Chondrocyte (in vitro differentiated cells): Measurements from ENCODE around the gene SNHG17. TPM values are rescaled to one million over a fixed set of nuclear protein-coding genes. Genes with fewer than 3 reads are reported as not detected.
"Not testable (repeated sequence)": the region's sequence is repeated elsewhere in the genome, so short reads cannot be mapped to it uniquely, and the experiment has no call there.

Source experiments
- DNase-seq: peaks from one replicate; pipeline ENCODE4 v3.0.0; 2021; ENCODE audit warnings: mixed read lengths, low spot score
- H3K27ac Mint-ChIP-seq: one replicate; pipeline ENCODE4 v1.8.0; 2021; ENCODE audit warnings: mild to moderate bottlenecking, moderate library complexity, mixed read lengths; ENCODE audit not compliant: unreplicated experiment
- H3K27me3 Mint-ChIP-seq: 2 replicates; pipeline ENCODE4 v1.8.0; 2021; ENCODE audit warnings: low read depth, mixed read lengths
- H3K36me3 Mint-ChIP-seq: 2 replicates; pipeline ENCODE4 v1.8.0; 2021; ENCODE audit warnings: low read depth, mixed read lengths
- H3K4me1 Mint-ChIP-seq: 2 replicates; pipeline ENCODE4 v1.8.0; 2021; ENCODE audit warnings: low read depth, mild to moderate bottlenecking, mixed read lengths
- H3K4me3 Mint-ChIP-seq: one replicate; pipeline ENCODE4 v1.8.0; 2021; ENCODE audit warnings: mild to moderate bottlenecking, moderate library complexity, mixed read lengths; ENCODE audit not compliant: unreplicated experiment
- H3K9me3 Mint-ChIP-seq: 2 replicates; pipeline ENCODE4 v1.8.0; 2021; ENCODE audit warnings: low read depth, mixed read lengths
- total RNA-seq: library from RNA; stranded (reverse); gene quantifications from 3 replicates; pipeline ENCODE4 v1.2.1, GENCODE V29; 2021
- TF ChIP-seq, protein P1 (sequence below): fragments of 200-600 bp; sonication (generic); IDR thresholded peaks from 2 replicates; pipeline ENCODE4 v1.5.0; 2021; ENCODE audit warnings: antibody characterized with exemption, mild to moderate bottlenecking, moderate library complexity

SNHG17 gene
- total RNA-seq, 1 donor from 2014 or later: 24.1 TPM

DNA sequence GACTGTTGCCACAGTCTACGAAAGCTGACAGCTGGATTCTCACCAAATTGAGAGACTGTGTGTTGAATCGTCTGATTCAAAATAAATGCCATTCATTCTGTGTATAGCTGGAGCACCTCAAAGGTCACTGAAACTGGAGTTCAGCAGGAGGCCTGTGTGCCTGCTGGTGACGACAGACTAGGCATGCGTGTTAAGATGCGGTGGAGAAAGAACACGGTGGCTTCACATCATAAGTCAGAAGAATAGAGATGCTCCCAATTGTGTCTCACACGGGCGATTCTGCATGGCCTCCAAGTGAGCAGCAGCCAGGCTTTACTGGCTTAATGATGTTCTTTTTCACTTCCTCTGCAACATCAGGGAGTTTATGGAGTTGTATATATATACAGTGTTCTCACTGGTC is 32.3 kb downstream of the SNHG17 start:
- H3K27me3 Mint-ChIP-seq: no peaks in the 10 kb centered on the region
- no peaks in the 10 kb centered on the region for H3K4me1 Mint-ChIP-seq
- no peaks in the 10 kb centered on the region for H3K36me3 Mint-ChIP-seq
- H3K4me3 Mint-ChIP-seq: no peak overlapping the region
- H3K9me3 Mint-ChIP-seq: peaks cover 4% of the 10 kb centered on the region
- no peak for DNase-seq
- TF ChIP-seq, protein P1, sequence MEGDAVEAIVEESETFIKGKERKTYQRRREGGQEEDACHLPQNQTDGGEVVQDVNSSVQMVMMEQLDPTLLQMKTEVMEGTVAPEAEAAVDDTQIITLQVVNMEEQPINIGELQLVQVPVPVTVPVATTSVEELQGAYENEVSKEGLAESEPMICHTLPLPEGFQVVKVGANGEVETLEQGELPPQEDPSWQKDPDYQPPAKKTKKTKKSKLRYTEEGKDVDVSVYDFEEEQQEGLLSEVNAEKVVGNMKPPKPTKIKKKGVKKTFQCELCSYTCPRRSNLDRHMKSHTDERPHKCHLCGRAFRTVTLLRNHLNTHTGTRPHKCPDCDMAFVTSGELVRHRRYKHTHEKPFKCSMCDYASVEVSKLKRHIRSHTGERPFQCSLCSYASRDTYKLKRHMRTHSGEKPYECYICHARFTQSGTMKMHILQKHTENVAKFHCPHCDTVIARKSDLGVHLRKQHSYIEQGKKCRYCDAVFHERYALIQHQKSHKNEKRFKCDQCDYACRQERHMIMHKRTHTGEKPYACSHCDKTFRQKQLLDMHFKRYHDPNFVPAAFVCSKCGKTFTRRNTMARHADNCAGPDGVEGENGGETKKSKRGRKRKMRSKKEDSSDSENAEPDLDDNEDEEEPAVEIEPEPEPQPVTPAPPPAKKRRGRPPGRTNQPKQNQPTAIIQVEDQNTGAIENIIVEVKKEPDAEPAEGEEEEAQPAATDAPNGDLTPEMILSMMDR: no peak
- no peak overlapping the region for H3K27ac Mint-ChIP-seq

DNA sequence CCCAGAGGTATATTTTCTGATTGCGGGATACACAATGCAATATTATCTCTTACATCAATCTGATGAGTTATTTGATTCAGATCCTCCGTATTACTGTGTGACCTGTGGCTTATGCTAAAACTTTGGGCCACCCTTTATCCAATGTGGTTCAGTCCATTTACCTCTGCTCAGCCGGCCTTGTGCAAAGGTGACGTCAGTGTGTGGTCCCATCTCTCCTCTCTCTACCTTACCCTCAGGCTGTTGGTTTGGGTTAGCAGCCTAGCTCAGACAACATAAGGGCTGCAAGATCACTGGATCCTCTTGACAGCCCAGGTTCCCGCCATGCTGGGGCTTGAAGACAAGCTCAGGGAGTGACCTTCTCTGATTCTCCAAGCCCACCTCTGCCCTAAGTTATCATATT is 33.0 kb downstream of the SNHG17 start:
- TF ChIP-seq, protein P1: no peak
- DNase-seq: no peak
- H3K27ac Mint-ChIP-seq: no peak overlapping the region

DNA sequence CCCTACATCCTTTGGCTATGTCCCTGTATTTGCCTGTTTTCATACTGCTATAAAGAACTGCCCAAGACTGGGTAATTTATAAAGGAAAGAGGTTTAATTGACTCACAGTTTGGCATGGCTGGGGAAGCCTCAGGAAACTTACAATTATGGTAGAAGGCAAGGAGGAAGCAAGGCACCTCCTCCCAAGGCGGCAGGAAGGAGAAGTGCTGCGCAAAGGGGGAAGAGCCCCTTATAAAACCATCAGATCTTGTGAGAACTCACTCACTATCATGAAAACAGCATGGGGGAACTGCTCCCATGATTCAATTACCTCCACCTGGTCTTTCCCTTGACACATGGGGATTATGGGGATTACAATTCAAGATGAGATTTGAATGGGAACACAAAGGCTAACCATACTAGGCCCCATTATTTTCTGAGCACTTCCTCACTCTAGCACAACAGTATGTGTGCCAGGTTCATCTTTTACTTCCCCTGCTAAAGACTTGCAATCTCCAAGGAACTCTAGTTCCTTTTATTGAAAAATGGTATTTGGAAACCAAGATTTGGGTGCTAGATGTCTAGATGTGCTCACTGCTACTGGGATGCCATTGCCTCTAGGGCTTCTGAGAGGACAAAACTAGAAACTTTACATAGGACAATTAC is 39.3 kb downstream of the SNHG17 start:
- not testable (repeated sequence) for H3K9me3 Mint-ChIP-seq, DNase-seq, H3K27me3 Mint-ChIP-seq, H3K27ac Mint-ChIP-seq, H3K36me3 Mint-ChIP-seq, H3K4me3 Mint-ChIP-seq
- H3K4me1 Mint-ChIP-seq: peaks cover 13% of the 10 kb centered on the region

More for the DNA sequence above, 33.0 kb downstream of the SNHG17 start:
- Mint-ChIP-seq H3K4me3 (no peak overlapping the region), H3K36me3 (no peaks in the 10 kb centered on the region), H3K9me3 (peaks cover 4% of the 10 kb centered on the region), H3K27me3 (no peaks in the 10 kb centered on the region), H3K4me1 (no peaks in the 10 kb centered on the region)

DNA sequence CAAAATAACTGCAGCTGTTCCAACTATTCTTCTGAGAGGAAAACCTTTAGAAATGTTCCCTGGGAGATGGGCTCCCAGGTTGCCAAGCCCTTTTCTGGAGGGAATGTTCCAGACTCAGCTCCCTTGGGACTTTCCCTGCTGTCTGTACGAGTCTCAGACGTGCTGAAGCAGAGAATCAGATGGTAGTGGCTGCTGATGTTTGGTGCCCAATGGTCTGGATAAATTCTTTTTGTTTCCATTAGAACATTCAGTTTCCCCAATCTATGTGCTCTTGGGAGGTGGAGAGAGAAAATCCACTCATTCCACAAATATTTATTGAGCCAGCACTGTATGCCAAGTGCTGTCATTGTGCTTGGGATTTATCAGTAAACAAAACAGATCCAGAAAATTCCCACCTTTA is 40.0 kb downstream of the SNHG17 start:
- Mint-ChIP-seq H3K27me3 (peaks cover 2% of the 10 kb centered on the region), H3K9me3 (no peaks in the 10 kb centered on the region)
- no peak for DNase-seq

DNA sequence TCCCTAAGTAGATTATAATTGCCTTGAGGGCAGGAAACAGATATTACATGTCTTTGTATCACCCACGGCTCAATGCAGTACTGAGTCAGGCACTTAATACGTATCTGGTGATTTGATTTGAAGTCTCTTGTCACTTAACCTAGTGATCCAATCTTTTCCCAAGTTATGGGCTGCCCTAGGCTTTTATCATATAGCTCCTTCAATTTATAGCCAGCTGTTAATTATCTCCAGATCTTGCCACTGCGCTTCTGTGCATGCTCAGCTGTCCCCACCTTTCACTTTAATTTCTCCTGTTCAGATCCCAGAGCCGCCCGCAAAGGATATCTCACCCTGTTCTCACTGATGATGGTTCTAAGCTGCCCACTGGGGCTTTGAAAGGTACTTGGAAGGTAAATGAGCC is 41.9 kb downstream of the SNHG17 start:
- H3K4me3 Mint-ChIP-seq: no peak overlapping the region
- TF ChIP-seq, protein P1: no peak
- H3K27me3 Mint-ChIP-seq: peaks cover 2% of the 10 kb centered on the region
- H3K27ac Mint-ChIP-seq: no peak overlapping the region
- no peak for DNase-seq
- peaks cover 13% of the 10 kb centered on the region for H3K4me1 Mint-ChIP-seq
- H3K9me3 Mint-ChIP-seq: peaks cover 4% of the 10 kb centered on the region
- peaks cover 2% of the 10 kb centered on the region for H3K36me3 Mint-ChIP-seq

More for the DNA sequence above, 40.0 kb downstream of the SNHG17 start:
- peaks cover 13% of the 10 kb centered on the region for H3K4me1 Mint-ChIP-seq
- TF ChIP-seq, protein P1: no peak
- no peak overlapping the region for H3K27ac Mint-ChIP-seq
- H3K36me3 Mint-ChIP-seq: no peaks in the 10 kb centered on the region
- no peak overlapping the region for H3K4me3 Mint-ChIP-seq

DNA sequence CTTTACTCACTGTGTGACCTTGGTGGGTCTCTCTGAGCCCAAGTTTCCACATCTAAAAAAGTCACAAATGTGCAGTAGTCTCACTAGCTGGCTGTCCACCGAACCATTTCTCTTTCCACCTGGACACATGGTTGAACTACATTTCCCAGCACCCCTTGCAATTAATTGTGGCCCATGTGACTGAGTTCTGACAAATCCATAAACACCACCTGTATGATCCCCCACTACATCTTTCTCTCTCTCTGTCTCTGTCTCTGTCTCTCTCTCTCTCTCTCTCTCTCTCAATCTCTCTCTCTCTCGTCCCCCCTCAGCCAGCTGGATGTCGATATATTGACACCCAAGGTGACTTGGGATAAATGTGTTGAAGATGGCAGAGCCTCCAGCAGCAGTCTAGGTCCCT is 42.8 kb downstream of the SNHG17 start:
- Mint-ChIP-seq H3K36me3 (peaks cover 2% of the 10 kb centered on the region), H3K4me3 (no peak overlapping the region), H3K27ac (no peak overlapping the region), H3K27me3 (peaks cover 2% of the 10 kb centered on the region), H3K4me1 (peaks cover 13% of the 10 kb centered on the region), H3K9me3 (peaks cover 4% of the 10 kb centered on the region)
- no peak for DNase-seq
- TF ChIP-seq, protein P1: no peak
